Renal cortex interstitium (tissue), 11 donors: ENCODE data around the gene SFXN5. TPM values are rescaled to one million over a fixed set of nuclear protein-coding genes. Genes with fewer than 3 reads are reported as not detected.

ENCODE experiments used
- DNase-seq, 11 donors: peaks; one replicate each; pipeline ENCODE4 v3.0.0-alpha.2; 2013; ENCODE audit warnings: low read depth in 9 of 11, low spot score in 4 of 11; ENCODE audit errors: extremely low read depth in 1 of 11
- polyA plus RNA-seq, 3 donors: library from polyadenylated mRNA; unstranded; fragments of 120-200 nt; gene quantifications; one replicate each; pipeline ENCODE4 v1.2.1, GENCODE V29; 2013; ENCODE audit not compliant: insufficient read length in 3 of 3

The SFXN5 gene
- polyA plus RNA-seq, 3 donors = 23.4 to 27.6 (median 24.7) TPM

- no peak for DNase-seq
Measured at GRCh38 chr2:72989770-72990556, 81.5 kb downstream of the SFXN5 start.

- no peak for DNase-seq
Measured at GRCh38 chr2:72988726-72989273, 82.7 kb downstream of the SFXN5 start.

GRCh38 chr2:72988041-72988440 is 83.5 kb downstream of the SFXN5 start:
- DNase-seq = no peak

- DNase-seq = no peak
Measured at GRCh38 chr2:72985891-72986683, 85.4 kb downstream of the SFXN5 start.

- DNase-seq = no peak
Measured at GRCh38 chr2:72985136-72985535, 86.4 kb downstream of the SFXN5 start.

- DNase-seq = no peak
Measured at GRCh38 chr2:72984172-72984671, 87.3 kb downstream of the SFXN5 start.

- DNase-seq = no peak
Measured at GRCh38 chr2:72983500-72984161, 87.9 kb downstream of the SFXN5 start.

- DNase-seq = no peak
Measured at GRCh38 chr2:72982781-72983499, 88.6 kb downstream of the SFXN5 start.

GRCh38 chr2:72982219-72982618 is 89.3 kb downstream of the SFXN5 start:
- DNase-seq = no peak

- DNase-seq = no peak
Measured at GRCh38 chr2:72981536-72981935, 90.0 kb downstream of the SFXN5 start.

GRCh38 chr2:72980535-72981217 is 90.8 kb downstream of the SFXN5 start:
- DNase-seq = no peak

GRCh38 chr2:72979896-72980295 is 91.6 kb downstream of the SFXN5 start:
- no peak for DNase-seq

GRCh38 chr2:72975017-72975416 is 96.5 kb downstream of the SFXN5 start:
- no peak for DNase-seq

- DNase-seq = no peak
Measured at GRCh38 chr2:72974436-72974754, 97.1 kb downstream of the SFXN5 start.

GRCh38 chr2:72973566-72974435 is 97.7 kb downstream of the SFXN5 start:
- DNase-seq = no peak

- no peak for DNase-seq
Measured at GRCh38 chr2:72973137-72973535, 98.4 kb downstream of the SFXN5 start.

- no peak for DNase-seq
Measured at GRCh38 chr2:72972352-72973136, 99.0 kb downstream of the SFXN5 start.
